ENCODE results near the gene WDR93.
"Not testable (repeated sequence)": the region's sequence is repeated elsewhere in the genome, so short reads cannot be mapped to it uniquely, and the experiment has no call there.

The WDR93 gene

GRCh38 chr15:89774492-89774891 lies 83.9 kb downstream of the WDR93 start:
- no peak for DNase-seq

GRCh38 chr15:89775815-89776214 lies 85.2 kb downstream of the WDR93 start:
- DNase-seq: no peak

- DNase-seq: no peak
These were observed 85.9 kb downstream of the WDR93 start, which contains the start of gene MESP2 for GRCh38 chr15:89776274-89777072. TSS of gene MESP2 (plus strand) at chr15:89776332. CDS start at chr15:89776358, 26 bp downstream.

GRCh38 chr15:89777073-89777751 lies 86.6 kb downstream of the WDR93 start:
- no peak for DNase-seq

DNA sequence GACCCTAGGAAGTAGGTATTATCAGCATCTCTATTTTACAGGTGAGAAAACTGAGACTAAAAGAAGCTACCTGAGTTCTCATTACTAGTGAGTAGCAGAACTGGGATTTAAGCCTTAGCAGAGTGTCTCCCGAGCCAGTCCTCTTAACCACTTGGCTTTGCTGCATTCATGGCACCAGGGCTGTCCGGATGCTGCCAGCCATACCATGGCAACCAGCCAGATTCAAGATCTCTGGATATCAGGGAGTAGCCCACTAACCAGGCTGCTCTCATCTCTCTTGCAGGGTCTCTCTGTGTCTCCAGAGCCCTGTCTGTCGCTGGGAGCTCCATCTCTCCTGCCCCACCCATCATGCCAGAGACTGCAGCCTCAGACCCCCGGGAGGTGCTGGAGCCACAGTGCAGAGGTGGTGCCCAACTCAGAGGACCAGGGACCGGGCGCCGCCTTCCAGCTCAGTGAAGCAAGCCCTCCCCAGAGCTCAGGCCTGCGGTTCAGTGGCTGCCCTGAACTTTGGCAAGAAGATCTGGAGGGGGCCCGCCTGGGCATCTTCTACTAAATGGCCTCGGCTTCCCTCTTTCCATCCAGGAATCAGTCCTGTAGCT lies 87.3 kb downstream of the WDR93 start:
- DNase-seq: no peak

DNA sequence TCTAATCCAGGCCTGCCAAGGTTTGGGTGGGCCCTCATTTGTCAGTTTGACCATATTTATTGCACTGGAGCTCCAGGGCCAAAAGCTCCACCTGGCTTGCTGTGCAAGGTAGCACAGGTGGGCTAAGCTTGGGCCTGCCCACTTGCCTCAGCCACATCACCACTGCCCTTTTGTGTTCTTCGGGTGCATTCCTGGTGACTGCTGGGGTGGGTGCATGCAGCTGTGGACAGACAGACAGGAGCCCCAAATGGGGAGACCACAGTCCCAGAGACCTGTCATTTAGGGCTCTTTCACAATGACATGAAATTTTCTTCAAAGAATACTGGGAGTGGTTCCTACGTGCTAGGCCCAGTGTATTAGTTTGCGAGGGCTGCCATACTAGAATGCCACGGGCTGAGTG lies 88.2 kb downstream of the WDR93 start:
- DNase-seq: no peak

DNA sequence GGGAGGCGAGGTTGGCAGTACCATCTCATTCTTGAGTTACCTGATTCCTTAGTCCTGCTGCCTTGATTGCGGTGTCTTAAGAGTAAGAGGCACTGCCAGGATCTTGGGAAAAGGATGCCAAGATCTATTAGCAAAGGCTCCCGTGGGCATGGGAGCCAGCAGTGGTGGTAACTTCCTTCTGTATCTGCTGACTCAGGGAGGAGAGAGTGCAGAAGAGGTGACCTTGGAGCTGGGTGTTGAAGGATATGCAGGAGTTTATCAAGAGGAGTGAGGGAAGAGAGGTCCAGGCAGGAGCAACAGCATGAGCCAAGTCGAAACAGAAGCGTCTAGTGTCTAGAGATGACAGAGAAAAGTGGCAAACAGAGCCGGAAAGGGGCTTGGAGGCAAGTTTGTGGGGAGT lies 90.0 kb downstream of the WDR93 start:
- no peak for DNase-seq

DNA sequence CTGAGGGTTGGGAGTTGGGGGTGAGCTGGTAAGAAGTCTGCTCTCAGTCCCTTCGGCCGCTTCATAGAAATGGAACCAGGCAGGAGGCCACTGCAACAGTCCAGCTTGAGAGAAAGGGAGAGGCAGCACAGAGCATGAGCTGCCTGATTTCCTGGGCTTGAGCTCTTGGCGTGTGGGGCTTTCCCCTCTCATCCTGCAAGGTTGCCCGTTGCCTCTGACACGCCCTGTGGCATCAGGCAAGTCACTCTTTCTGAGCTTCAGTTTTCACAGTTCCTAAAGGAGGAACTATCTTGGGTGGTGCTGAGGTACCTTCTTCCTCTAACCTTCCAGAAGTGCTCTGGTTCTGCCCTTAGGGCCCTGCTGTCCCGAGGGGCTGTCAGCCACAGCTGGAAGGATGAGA lies 90.4 kb downstream of the WDR93 start:
- no peak for DNase-seq

- no peak for DNase-seq
These were observed 91.4 kb downstream of the WDR93 start for GRCh38 chr15:89781891-89782618.

GRCh38 chr15:89782619-89782950 lies 92.0 kb downstream of the WDR93 start:
- DNase-seq: not testable (repeated sequence)

DNA sequence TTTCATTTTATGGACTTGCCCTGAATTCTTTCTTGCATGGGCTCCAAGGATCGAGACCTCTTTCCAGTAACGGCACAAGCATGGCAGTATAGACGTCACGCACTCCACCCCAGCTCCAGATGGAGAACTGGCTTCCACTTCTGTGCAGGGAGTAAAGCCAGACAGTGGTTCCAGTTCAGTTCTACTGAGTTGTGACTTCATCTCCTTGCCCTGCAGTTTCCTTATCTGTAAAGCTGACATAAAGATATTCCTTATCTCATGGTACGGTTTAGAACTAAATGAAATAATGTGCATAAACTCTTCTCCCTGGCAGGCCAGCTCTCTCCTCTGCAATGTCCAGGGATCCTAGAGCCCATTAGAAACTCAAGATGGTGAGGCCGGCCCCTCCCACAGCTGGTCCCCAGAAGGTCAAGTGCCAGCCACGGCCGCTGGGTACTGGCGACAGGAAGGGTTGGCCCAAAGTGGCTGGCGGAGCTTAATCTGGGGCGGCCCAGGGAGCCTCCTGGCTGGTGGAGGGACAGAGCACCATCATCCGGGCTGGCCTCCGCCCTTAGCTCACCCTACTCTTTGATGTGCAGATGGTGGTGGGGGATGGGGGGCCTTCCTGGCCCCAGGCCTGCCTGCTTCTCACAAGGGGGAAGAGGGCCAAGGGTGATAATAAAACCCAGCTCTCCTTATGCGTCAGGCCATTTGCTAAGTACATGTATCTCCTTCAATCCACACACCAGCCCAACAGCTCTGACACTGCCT lies 92.7 kb downstream of the WDR93 start:
- DNase-seq: no peak

- DNase-seq: no peak
These were observed 93.5 kb downstream of the WDR93 start for GRCh38 chr15:89783861-89784685.

GRCh38 chr15:89784686-89784960 lies 94.0 kb downstream of the WDR93 start:
- no peak for DNase-seq

GRCh38 chr15:89785064-89785773 lies 94.6 kb downstream of the WDR93 start:
- DNase-seq: no peak

- DNase-seq: no peak
These were observed 95.1 kb downstream of the WDR93 start for GRCh38 chr15:89785774-89786140.

DNA sequence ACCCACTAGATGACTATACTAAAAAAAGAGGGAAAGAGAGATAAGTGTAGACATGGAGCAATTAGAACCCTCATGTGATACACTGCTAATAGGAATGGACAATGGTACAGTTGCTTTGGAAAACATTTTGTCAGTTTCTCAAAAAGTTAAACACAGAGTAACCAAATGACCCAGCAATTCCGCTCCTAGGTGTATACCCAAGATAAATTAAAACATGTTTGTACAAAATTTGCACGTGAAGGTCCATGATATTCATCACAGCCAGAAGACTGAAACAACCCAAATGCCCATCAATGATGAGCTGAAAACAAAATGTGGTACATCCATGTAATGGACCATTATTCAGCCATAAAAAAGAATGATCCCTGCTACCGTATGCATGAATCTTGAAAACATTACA lies 97.3 kb downstream of the WDR93 start:
- DNase-seq: no peak

GRCh38 chr15:89788585-89788984 lies 98.0 kb downstream of the WDR93 start:
- not testable (repeated sequence) for DNase-seq

DNA sequence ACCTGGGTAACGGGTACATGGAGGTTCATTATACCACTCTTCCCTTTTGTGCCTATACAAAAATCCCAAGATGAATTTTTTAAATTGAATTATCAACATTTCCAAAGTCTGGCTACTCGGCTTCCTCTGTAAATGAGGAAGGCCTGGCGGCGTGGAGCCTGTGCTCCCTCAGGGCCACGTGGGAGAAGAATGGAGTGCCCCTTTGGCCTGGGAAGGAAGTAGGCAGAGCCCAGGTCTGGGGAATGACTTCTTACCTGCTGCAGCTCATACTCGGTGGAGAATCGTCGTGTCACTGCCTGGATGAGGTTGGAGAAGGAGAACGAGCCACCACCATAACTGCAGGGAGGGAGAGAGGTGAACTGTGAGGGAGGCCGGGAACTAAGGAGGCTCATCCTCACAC lies 99.6 kb downstream of the WDR93 start:
- DNase-seq: no peak

DNA sequence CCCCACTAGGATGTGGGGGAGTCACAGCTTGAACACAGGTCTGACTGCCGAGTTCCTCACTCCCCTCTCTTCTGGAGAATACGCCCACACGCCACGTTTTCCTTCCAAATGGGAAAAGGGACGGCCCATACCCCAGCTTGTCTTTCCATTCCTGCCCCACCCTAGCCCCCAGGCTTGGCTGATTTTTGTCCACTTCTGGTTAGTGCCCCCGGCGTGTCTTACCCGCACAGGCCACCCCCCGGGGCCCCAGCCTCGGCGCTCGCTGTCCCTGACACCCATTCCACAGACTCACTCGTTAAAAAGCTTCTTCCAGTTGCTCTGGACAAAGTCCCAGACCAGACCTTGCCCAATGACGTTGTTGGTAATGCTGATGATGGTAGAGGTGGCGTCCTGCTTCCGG lies 100.0 kb downstream of the WDR93 start:
- no peak for DNase-seq

- DNase-seq: no peak
These were observed 101.6 kb downstream of the WDR93 start for GRCh38 chr15:89792106-89792805.
